Fibroblast of upper back skin (primary cell): ENCODE measurements around the gene CKS1B.

Experiments used
- DNase-seq: peaks from one replicate; pipeline ENCODE4 v3.0.0-alpha.2; 2013

Gene CKS1B

GRCh38 chr1:154974102-154974807 lies at the start of gene CKS1B:
Gene CKS1B, plus strand, starts transcription at chr1:154974681. Its CDS starts 65 bp downstream, at chr1:154974746.
- peak; percentile 100 for DNase-seq

- DNase-seq: no peak
Measured at GRCh38 chr1:154925335-154926170, 48.9 kb upstream of the CKS1B start.

GRCh38 chr1:154926201-154926600 lies 48.3 kb upstream of the CKS1B start:
- DNase-seq: no peak

- no peak for DNase-seq
Measured at GRCh38 chr1:154931940-154932487, 42.5 kb upstream of the CKS1B start.

GRCh38 chr1:154934358-154934948 lies 40.0 kb upstream of the CKS1B start:
- DNase-seq: no peak

- no peak for DNase-seq
Measured at GRCh38 chr1:154935749-154936554, 38.5 kb upstream of the CKS1B start.

- peak; percentile 95 for DNase-seq
Measured at GRCh38 chr1:154936555-154937084, 37.9 kb upstream of the CKS1B start, which contains the start of gene PMVK. Gene PMVK, minus strand, starts transcription at chr1:154936719. Its CDS starts 34 bp downstream, at chr1:154936685.

- DNase-seq: peak; percentile 94
Measured at GRCh38 chr1:154937085-154937987, 37.1 kb upstream of the CKS1B start.

- DNase-seq: no peak
Measured at GRCh38 chr1:154937988-154938386, 36.5 kb upstream of the CKS1B start.

- no peak for DNase-seq
Measured at GRCh38 chr1:154938604-154939399, 35.7 kb upstream of the CKS1B start.

- no peak for DNase-seq
Measured at GRCh38 chr1:154940213-154940560, 34.3 kb upstream of the CKS1B start.

GRCh38 chr1:154940651-154941194 lies 33.8 kb upstream of the CKS1B start:
- DNase-seq: no peak

- no peak for DNase-seq
Measured at GRCh38 chr1:154941333-154942013, 33.0 kb upstream of the CKS1B start.

- DNase-seq: peak; percentile 13
Measured at GRCh38 chr1:154943649-154944400, 30.7 kb upstream of the CKS1B start.

GRCh38 chr1:154944401-154945159 lies 29.9 kb upstream of the CKS1B start:
- no peak for DNase-seq

GRCh38 chr1:154945160-154945961 lies 29.1 kb upstream of the CKS1B start:
- no peak for DNase-seq
